T-helper 9 cell (primary cell): Measurements from ENCODE around the gene UNC13B.
"Not testable (repeated sequence)": the region's sequence is repeated elsewhere in the genome, so short reads cannot be mapped to it uniquely, and the experiment has no call there.

Experiments
- DNase-seq: peaks from one replicate; pipeline ENCODE4 v3.0.0-alpha.2; 2020

The UNC13B gene

DNA sequence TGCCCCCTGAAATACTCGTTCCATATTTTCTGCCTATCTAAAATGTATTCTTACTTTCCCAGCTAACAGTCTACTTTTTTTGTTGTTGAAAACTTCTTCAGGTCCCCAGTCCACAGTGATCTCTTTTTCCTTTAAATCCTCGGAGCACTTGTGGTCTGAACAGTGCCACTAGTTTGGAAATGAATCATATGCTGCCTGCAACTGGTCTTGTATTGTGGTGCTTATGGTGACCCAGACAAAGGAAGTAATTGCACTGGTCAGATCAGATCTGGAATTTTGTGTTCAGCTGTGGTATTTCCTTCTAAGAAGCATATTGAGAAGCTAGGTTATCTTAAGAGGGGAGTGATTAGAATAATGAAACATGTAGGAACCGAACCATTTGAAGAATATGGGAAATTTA, 2.9 kb downstream of the UNC13B start:
- no peak for DNase-seq

DNA sequence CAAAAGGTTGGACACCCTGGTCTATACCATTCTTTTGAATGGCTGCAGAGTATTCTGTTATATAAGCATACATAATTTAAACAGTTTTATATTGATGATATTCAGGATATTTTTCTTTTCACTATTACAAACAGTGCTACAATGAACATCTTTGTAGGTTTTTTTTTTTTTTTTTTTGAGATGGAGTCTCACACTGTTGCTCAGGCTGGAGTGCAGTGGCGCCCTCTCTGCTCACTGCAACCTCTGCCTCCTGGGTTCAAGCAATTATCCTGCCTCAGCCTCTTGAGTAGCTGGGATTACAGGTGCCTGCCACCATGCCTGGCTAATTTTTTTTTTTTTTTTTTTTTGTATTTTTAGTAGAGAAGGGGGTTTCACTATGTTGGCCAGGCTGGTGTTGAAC, 5.6 kb downstream of the UNC13B start:
- not testable (repeated sequence) for DNase-seq

GRCh38 chr9:35168963-35169362, 7.2 kb downstream of the UNC13B start:
- DNase-seq = no peak

GRCh38 chr9:35172878-35173277, 11.1 kb downstream of the UNC13B start:
- no peak for DNase-seq

DNA sequence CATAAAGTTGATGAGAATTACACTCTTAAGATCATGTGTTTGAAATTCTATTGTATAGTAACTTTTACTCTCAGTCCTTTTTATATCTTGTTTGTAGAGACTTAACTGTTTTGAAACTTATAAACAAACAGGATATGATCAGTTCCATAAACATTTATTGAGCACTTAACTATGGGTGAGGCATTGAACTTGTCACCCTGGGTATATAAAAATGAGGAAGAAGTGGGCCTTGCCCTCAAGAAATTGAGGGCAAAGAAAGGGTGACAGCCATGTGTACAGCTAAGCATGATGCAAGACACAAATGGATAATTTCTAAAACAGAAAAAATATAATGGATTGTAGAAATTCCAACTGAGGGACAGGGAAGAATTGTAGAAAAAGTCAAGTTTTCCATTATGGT, 15.7 kb downstream of the UNC13B start:
- no peak for DNase-seq

- no peak for DNase-seq
Measured at GRCh38 chr9:35179347-35180280, 17.8 kb downstream of the UNC13B start.

DNA sequence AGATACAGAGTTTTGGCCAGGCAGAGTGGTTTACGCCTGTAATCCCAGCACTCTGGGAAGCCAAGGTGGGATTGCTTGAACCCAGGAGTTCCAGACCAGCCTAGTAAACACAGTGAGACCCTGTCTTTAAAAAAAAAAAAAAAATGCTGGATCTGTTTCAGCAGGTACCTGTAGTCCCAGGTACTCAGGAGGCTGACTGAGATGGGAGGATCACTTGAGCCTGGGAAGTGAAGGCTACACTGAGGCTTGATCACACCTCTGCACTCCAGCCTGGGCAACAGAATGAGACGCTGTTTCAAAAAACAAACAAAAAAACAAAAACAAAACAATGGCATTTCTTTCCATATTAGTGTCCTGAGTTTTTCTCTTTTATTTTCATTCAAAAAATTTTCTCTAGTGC, 19.0 kb downstream of the UNC13B start:
- DNase-seq = no peak

DNA sequence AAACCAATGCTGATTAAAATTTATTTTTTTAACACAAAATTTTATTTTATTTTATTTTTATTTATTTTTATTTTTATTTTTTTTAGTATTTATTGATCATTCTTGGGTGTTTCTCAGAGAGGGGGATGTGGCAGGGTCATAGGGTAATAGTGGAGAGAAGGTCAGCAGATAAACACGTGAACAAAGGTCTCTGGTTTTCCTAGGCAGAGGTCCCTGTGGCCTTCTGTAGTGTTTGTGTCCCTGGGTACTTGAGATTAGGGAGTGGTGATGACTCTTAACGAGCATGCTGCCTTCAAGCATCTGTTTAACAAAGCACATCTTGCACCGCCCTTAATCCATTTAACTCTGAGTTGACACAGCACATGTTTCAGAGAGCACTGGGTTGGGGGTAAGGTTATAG, 20.6 kb downstream of the UNC13B start:
- DNase-seq = not testable (repeated sequence)

GRCh38 chr9:35182996-35183754, 21.4 kb downstream of the UNC13B start:
- DNase-seq = not testable (repeated sequence)

- not testable (repeated sequence) for DNase-seq
Measured at GRCh38 chr9:35183755-35184480, 22.1 kb downstream of the UNC13B start.

DNA sequence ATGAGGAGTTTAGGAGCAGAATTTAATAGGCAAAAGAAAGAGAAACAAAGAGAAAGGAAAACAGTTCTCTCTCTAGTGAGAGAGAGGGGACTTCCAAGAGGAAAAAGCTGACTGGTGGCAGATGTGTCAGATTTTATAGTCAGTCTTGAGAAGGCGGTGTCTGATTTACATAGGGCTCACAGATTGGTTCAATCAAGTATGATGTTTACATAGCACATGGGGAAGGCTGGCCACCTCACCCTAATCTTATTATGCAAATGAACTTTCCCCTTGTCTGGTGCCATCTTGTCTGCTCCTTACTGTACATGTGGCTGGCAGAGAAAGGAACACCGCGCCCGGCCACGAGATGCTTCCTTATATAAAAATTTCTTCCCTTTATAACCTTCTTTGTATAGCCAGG, 24.7 kb downstream of the UNC13B start:
- no peak for DNase-seq

- no peak for DNase-seq
Measured at GRCh38 chr9:35190203-35190602, 28.4 kb downstream of the UNC13B start.

DNA sequence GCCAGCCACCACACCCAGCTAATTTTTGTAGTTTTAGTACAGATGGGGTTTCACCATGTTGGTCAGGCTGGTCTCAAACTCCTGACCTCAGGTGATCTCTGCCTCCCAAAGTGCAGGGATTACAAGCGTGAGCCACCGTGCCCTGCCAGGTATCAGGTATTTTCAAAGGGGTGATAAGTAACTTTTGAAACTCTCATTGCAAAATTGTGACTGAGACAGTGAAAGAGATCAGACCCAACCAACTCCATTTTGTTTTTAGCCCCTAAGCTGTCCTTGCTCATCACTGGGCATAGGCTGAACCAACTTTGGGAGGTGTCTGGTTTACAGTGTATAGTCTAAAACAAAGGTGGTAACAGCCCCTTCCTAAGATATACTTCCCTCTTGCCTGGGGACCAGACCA, 29.3 kb downstream of the UNC13B start:
- DNase-seq = no peak

GRCh38 chr9:35193762-35194161, 32.0 kb downstream of the UNC13B start:
- DNase-seq = no peak

DNA sequence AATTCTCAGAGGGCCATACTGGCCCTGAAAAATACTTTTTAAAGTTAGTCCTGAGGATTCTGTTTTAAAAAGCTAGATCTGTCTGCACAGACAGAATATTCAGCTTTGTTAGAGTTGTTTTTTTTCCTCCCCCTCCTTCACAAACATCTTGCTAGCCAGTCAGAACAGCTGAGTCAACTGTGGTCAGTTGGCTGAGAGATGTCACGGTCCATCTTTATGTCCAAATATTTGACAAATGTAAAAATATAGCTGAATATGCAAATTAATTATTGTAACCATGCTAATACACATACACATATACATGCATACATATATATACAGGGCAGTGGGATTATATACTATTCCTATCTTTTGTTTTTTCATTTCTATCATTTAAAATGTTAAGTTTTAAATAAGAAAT, 33.9 kb downstream of the UNC13B start:
- DNase-seq = no peak

DNA sequence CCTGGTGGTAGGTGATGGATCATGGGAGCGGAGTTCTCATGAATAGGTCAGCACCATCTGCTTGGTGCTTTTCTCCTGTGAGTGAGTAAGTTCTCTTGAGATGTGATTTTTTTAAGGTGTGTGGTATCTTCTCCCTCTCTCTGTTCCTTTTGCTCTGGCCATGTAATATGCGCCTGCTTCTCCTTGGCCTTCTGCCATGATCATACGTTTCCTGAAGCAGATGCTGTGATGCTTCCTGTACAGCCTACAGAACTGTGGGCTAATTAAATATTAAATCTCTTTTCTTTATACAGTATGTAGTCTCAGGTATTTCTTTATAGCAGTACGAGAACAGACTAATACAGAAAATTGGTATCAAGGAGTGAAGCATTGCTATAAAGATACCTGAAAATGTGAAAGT, 36.4 kb downstream of the UNC13B start:
- DNase-seq = no peak

- no peak for DNase-seq
Measured at GRCh38 chr9:35203528-35203927, 41.7 kb downstream of the UNC13B start.

- no peak for DNase-seq
Measured at GRCh38 chr9:35205340-35205739, 43.5 kb downstream of the UNC13B start.

- DNase-seq = no peak
Measured at GRCh38 chr9:35211854-35212253, 50.0 kb downstream of the UNC13B start.

DNA sequence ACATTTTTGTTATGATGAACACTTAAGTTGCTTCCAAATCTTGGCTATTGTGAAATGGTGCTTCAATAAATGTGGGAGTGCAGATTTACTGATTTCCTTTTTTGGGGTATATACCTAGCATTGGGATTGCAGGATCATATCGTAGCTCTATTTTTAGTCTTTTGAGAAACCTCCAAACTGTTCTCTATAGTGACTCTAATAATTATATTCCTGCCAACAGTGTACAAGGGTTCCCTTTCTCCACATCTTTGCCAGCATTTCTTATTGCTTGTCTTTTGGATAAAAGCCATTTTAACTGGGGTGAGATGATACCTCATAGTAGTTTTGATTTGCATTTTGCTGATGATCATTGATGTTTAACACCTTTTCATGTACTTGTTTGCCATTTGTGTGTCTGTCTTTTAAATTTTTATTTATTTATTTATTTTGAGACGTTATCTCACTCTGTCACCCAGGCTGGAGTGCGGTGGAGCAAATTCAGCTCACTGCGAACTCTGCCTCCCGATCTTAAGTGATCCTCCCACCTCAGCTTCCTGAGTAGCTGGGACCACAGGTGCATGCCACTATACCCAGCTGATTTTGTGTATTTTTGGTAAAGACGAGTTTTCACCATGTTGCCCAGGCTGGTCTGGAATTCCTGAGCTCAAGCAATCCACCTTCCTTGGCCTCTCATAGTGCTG, 59.0 kb downstream of the UNC13B start:
- DNase-seq = no peak

- DNase-seq = no peak
Measured at GRCh38 chr9:35225677-35226076, 63.9 kb downstream of the UNC13B start.

GRCh38 chr9:35226651-35227050, 64.8 kb downstream of the UNC13B start:
- DNase-seq = no peak

DNA sequence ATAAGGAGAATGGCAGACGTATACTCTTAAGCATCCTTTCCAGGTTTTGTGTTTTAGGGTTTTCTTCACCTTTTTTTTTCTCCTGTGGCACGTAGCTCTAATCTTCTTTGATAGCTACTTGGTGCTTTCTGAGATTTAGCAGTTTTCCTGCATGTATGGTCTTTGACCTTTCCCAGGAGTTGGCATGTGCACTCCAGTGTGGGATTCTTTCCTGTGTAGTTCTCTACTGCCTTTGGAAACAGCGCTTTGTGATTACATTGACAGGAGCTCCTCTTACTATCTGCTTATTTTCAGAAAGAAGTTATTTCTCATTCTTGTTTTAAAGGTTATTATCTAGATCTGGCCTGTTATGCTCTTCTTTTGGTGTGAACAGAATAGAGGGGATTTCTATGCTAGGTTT, 65.5 kb downstream of the UNC13B start:
- no peak for DNase-seq
